Measurements from ENCODE around the gene MOB3B.
A peak's percentile ranks its signal among the peaks of the same experiment; 100 is the strongest.

Gene MOB3B

GRCh38 chr9:27339661-27340284, 189.8 kb downstream of the MOB3B start:
- DNase-seq (ENCODE audit: low read depth in 2 of 2), result no peak

GRCh38 chr9:27338527-27338903, 191.1 kb downstream of the MOB3B start:
- DNase-seq (ENCODE audit: low read depth in 2 of 2), result no peak

GRCh38 chr9:27337833-27338526, 191.6 kb downstream of the MOB3B start:
- DNase-seq (ENCODE audit: low read depth in 2 of 2), result no peak

GRCh38 chr9:27337236-27337635, 192.4 kb downstream of the MOB3B start:
- no peak for DNase-seq (ENCODE audit: low read depth in 2 of 2)

GRCh38 chr9:27336829-27337228, 192.8 kb downstream of the MOB3B start:
- no peak for DNase-seq (ENCODE audit: low read depth in 2 of 2)

- no peak for DNase-seq (ENCODE audit: low read depth in 2 of 2)
These were observed 193.5 kb downstream of the MOB3B start for GRCh38 chr9:27336126-27336525.

GRCh38 chr9:27335075-27335474, 194.5 kb downstream of the MOB3B start:
- DNase-seq (ENCODE audit: low read depth in 2 of 2), result no peak

GRCh38 chr9:27333241-27334052, 196.2 kb downstream of the MOB3B start:
- peak in 1 of 2 donors; percentile 11 for DNase-seq (ENCODE audit: low read depth in 2 of 2)

- no peak for DNase-seq (ENCODE audit: low read depth in 2 of 2)
These were observed 198.2 kb downstream of the MOB3B start for GRCh38 chr9:27331393-27331792.

- no peak for DNase-seq (ENCODE audit: low read depth in 2 of 2)
These were observed 200.3 kb downstream of the MOB3B start for GRCh38 chr9:27329291-27329690.

- no peak for DNase-seq (ENCODE audit: low read depth in 2 of 2)
These were observed 201.1 kb downstream of the MOB3B start for GRCh38 chr9:27328483-27328882.

- no peak for DNase-seq (ENCODE audit: low read depth in 2 of 2)
These were observed 218.4 kb downstream of the MOB3B start for GRCh38 chr9:27311184-27311583.

GRCh38 chr9:27310582-27310981, 219.0 kb downstream of the MOB3B start:
- no peak for DNase-seq (ENCODE audit: low read depth in 2 of 2)

- DNase-seq (ENCODE audit: low read depth in 2 of 2), result no peak
These were observed 220.8 kb downstream of the MOB3B start for GRCh38 chr9:27308691-27309390.

- DNase-seq (ENCODE audit: low read depth in 2 of 2), result no peak
These were observed 225.1 kb downstream of the MOB3B start for GRCh38 chr9:27304521-27304920.

GRCh38 chr9:27303219-27303618, 226.4 kb downstream of the MOB3B start:
- DNase-seq (ENCODE audit: low read depth in 2 of 2), result no peak

GRCh38 chr9:27297050-27297449, 232.6 kb downstream of the MOB3B start, which contains the start of gene EQTN:
EQTN (minus strand) TSS chr9:27297150; CDS start chr9:27297055, 95 bp downstream.
- no peak for DNase-seq (ENCODE audit: low read depth in 2 of 2)

GRCh38 chr9:27293996-27294395, 235.6 kb downstream of the MOB3B start:
- no peak for DNase-seq (ENCODE audit: low read depth in 2 of 2)

GRCh38 chr9:27292659-27293405, 236.8 kb downstream of the MOB3B start:
- DNase-seq (ENCODE audit: low read depth in 2 of 2), result no peak

GRCh38 chr9:27291292-27291691, 238.3 kb downstream of the MOB3B start:
- DNase-seq (ENCODE audit: low read depth in 2 of 2), result no peak

- no peak for DNase-seq (ENCODE audit: low read depth in 2 of 2)
These were observed 247.3 kb downstream of the MOB3B start for GRCh38 chr9:27282269-27282668.
